ENCODE data around the gene CREB1. TPM values are rescaled to one million over a fixed set of nuclear protein-coding genes. Genes with fewer than 3 reads are reported as not detected.

Gene CREB1
- total RNA-seq (100 to 1,000 TPM; 135 to 149 TPM), polyA plus RNA-seq (10 to 100 TPM; 58.5 to 71.4 (median 63.3) TPM), total RNA-seq (79.2 to 128 (median 107) reads per million in 6 experiments)

- peaks cover 0 to 7% (median 0%) of the 10 kb centered on the region in 9 donors for H3K9me3 Mint-ChIP-seq
- H3K36me3 Mint-ChIP-seq = peaks cover 0 to 2% (median 0%) of the 10 kb centered on the region in 3 donors
- DNase-seq = peak; percentile 99 to 100 (median 100)
- H3K27me3 Mint-ChIP-seq = peaks cover 0 to 4% (median 0%) of the 10 kb centered on the region in 5 donors
- POLR2A ChIA-PET = interaction anchor here (0.5 to 6.1 kb wide), 29 partner anchors 9 to 1370 kb away, joined by 3 to 115 read pairs (median 6); partner anchors contain the start of genes CCNYL1, EEF1B2, FASTKD2 and IDH1
- ATAC-seq = peak; percentile 82 to 84
- H3K4me1 Mint-ChIP-seq = peaks cover 31 to 74% (median 60%) of the 10 kb centered on the region in 4 donors
- peak within 1 kb of the TSS; percentile 85 to 100 (median 96) for H3K4me3 Mint-ChIP-seq
- peak within 1 kb of the TSS; percentile 98 to 100 (median 99) for H3K27ac Mint-ChIP-seq
Measured at GRCh38 chr2:207529330-207530159, at the start of gene CREB1. Gene CREB1 (plus strand): TSS chr2:207529962. CDS start chr2:207555636, 25,674 bp downstream.

DNA sequence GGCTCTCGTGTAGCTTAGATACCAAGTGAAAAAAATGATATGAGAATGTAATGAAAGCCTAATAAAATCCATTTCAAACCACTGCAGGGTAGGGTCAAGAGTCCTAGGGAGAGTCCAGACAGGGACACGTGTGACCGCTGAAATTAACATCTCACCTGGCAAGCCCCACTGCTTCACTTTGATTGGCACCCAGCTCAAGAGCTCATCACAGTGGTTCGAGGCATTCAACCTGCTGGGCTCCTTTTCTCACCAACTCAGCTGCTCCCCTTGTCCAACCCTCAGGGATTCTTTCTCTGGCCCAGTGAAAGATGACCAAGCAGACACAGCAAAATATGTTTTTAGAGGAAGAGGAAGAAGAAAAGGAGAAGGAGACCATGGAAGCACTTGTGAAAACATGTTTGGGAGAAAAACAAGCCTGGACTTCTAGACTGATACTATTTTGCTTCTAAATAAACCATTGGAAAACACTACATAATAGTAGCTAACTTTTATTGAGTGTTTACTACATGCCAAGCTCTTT lies 49.2 kb upstream of the CREB1 start:
- Mint-ChIP-seq H3K4me3 (no peak overlapping the region), H3K27me3 (no peaks in the 10 kb centered on the region), H3K27ac (no peak overlapping the region), H3K36me3 (no peaks in the 10 kb centered on the region), H3K9me3 (no peaks in the 10 kb centered on the region), H3K4me1 (peaks cover 12 to 43% (median 27%) of the 10 kb centered on the region in 4 donors)
- POLR2A ChIA-PET = interaction anchor here (1.1 to 1.2 kb wide), 2 partner anchors 49 to 585 kb away, joined by 3 read pairs; partner anchors contain the start of gene CREB1
- ATAC-seq (no peak), DNase-seq (no peak)

DNA sequence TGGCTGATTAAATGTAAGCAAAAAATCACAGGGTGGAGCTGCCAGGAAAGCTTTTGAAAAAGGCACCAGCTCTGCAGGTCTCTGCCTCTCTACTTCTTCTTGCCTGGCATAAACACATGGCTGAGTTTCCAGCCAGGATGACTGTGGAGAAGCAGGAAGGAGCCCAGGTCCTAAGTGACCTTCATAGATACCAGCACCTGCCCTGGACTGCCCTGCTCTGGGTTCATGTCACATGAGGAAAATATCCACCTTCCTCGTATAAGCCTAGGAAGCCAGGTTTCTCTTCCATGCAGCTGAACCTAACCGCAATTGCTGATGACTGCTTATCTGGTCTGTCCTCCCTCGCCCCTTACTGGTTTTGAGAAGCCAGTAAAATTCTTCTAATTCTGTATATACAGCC lies 47.8 kb upstream of the CREB1 start:
- peaks cover 12 to 43% (median 27%) of the 10 kb centered on the region in 4 donors for H3K4me1 Mint-ChIP-seq
- POLR2A ChIA-PET = interaction anchor here (1.2 kb wide), 1 partner anchor 48 kb away, joined by 3 read pairs; the partner anchor contains the start of gene CREB1
- no peak for DNase-seq

DNA sequence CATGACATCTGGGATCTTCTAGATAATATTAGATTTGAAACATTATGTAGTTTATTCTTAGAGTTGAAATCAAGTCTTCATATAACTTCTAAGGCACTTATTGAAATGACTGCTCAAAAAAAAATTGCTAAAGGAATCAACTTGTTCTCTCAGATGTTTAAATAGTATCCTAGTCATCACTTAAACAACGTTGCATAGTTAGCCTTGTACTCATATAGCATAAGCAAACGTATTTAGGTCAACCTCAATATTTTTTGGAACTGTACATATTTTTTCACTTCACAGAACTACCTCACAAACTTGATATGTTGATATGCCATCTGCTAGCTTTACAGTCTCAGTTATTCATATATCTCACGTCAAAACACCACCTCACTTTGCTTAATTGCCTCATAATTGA lies 47.1 kb upstream of the CREB1 start:
- Mint-ChIP-seq H3K4me1 (peaks cover 12 to 43% (median 27%) of the 10 kb centered on the region in 4 donors), H3K27ac (peak overlapping the region in 3 of 10 donors; percentile 8 to 63 (median 43))

More for the DNA sequence above, 47.8 kb upstream of the CREB1 start:
- Mint-ChIP-seq H3K9me3 (no peaks in the 10 kb centered on the region), H3K27me3 (no peaks in the 10 kb centered on the region), H3K4me3 (peak overlapping the region in 1 of 10 donors; percentile 32), H3K27ac (peak overlapping the region in 5 of 10 donors; percentile 32 to 72 (median 63)), H3K36me3 (no peaks in the 10 kb centered on the region)
- ATAC-seq = no peak

GRCh38 chr2:207483066-207483465 lies 46.7 kb upstream of the CREB1 start:
- H3K27ac Mint-ChIP-seq = peak overlapping the region in 1 of 10 donors; percentile 8
- no peaks in the 10 kb centered on the region for H3K27me3 Mint-ChIP-seq
- H3K36me3 Mint-ChIP-seq = no peaks in the 10 kb centered on the region
- ATAC-seq (no peak), DNase-seq (no peak)
- POLR2A ChIA-PET = interaction anchor here (0.5 kb wide), 1 partner anchor 115 kb away, joined by 3 read pairs; no protein-coding TSS in a partner anchor
- H3K9me3 Mint-ChIP-seq = no peaks in the 10 kb centered on the region
- H3K4me1 Mint-ChIP-seq = peaks cover 12 to 43% (median 25%) of the 10 kb centered on the region in 4 donors
- H3K4me3 Mint-ChIP-seq = no peak overlapping the region

More for the DNA sequence above, 47.1 kb upstream of the CREB1 start:
- no peak for ATAC-seq
- POLR2A ChIA-PET = interaction anchor here (0.5 kb wide), 1 partner anchor 115 kb away, joined by 3 read pairs; no protein-coding TSS in a partner anchor
- no peaks in the 10 kb centered on the region for H3K27me3 Mint-ChIP-seq
- no peaks in the 10 kb centered on the region for H3K9me3 Mint-ChIP-seq
- H3K4me3 Mint-ChIP-seq = no peak overlapping the region
- DNase-seq = no peak
- no peaks in the 10 kb centered on the region for H3K36me3 Mint-ChIP-seq

DNA sequence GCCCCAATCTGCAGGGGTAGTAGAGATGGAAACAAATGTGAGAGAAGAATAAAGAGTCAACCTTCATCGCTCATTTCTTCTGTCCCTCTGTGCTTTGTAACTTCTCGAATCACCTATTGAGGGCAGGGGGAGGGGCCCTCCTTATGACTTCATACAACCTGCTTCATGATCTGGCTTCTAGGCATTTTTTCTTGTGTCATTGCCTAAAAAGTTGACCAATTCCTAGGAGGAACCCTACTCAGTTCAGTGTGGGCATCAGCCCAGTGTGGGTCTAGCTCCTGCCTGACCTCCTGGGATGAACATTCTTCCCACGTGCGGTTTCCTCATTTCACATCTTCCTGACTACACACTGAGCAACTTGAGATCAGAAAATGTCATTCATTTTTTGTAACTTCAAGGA lies 46.3 kb upstream of the CREB1 start:
- ATAC-seq (no peak), DNase-seq (no peak)
- H3K4me1 Mint-ChIP-seq = peaks cover 11 to 43% (median 23%) of the 10 kb centered on the region in 4 donors
- POLR2A ChIA-PET = no interaction called here
- peak overlapping the region in 1 of 10 donors; percentile 8 for H3K27ac Mint-ChIP-seq
- H3K27me3 Mint-ChIP-seq = no peaks in the 10 kb centered on the region
- H3K4me3 Mint-ChIP-seq = no peak overlapping the region
- no peaks in the 10 kb centered on the region for H3K36me3 Mint-ChIP-seq
- H3K9me3 Mint-ChIP-seq = no peaks in the 10 kb centered on the region

- no peaks in the 10 kb centered on the region for H3K27me3 Mint-ChIP-seq
Measured at GRCh38 chr2:207484444-207485391, 45.0 kb upstream of the CREB1 start.

DNA sequence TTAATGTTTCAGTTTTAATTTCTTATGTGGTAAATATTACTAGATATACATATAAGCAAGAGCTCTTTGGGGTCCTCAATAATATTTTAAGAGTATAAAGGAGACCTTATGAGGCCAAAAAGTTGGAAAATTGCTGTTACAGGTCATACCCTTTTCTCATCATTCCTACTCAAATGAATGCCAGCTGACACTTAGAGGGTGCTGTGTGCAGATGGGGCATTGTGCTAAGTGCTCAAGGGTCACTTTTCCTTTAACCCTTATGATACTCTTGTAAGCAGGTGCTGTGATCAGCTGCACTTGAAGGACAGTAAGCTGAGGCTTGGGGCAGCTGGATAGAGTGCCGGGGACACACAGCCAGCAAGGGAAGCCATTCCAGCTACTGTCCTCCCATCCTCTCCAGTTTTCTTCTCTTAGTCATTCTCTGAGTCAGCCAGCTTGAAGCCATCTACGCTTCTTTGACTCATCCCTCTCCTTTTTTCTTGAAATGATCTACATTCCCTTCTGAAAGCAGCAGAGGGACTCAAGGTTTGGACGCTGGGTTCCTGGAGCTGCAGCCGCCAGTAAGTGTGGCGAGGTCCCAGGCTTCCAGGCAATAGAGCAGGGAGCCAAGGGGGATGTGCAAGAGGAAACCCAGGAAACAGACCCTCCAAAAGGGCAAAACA lies 42.0 kb upstream of the CREB1 start:
- no peaks in the 10 kb centered on the region for H3K9me3 Mint-ChIP-seq
- no peak overlapping the region for H3K4me3 Mint-ChIP-seq
- POLR2A ChIA-PET = no interaction called here
- no peaks in the 10 kb centered on the region for H3K36me3 Mint-ChIP-seq
- ATAC-seq = no peak
- H3K4me1 Mint-ChIP-seq = peaks cover 0 to 11% (median 2%) of the 10 kb centered on the region in 4 donors
- no peak overlapping the region for H3K27ac Mint-ChIP-seq
- no peak for DNase-seq
- H3K27me3 Mint-ChIP-seq = no peaks in the 10 kb centered on the region

More at GRCh38 chr2:207484444-207485391, 45.0 kb upstream of the CREB1 start:
- Mint-ChIP-seq H3K36me3 (no peaks in the 10 kb centered on the region), H3K27ac (peak overlapping the region in 2 of 10 donors; percentile 21 to 51), H3K4me1 (peaks cover 6 to 32% (median 11%) of the 10 kb centered on the region in 4 donors), H3K9me3 (no peaks in the 10 kb centered on the region), H3K4me3 (no peak overlapping the region)
- POLR2A ChIA-PET = interaction anchor here (0.8 kb wide), 1 partner anchor 319 kb away, joined by 3 read pairs; the partner anchor contains the start of gene KLF7
- no peak for DNase-seq
- no peak for ATAC-seq

- DNase-seq (no peak), ATAC-seq (no peak)
- Mint-ChIP-seq H3K4me3 (no peak overlapping the region), H3K36me3 (no peaks in the 10 kb centered on the region), H3K4me1 (peaks cover 0 to 15% (median under 1%) of the 10 kb centered on the region in 4 donors), H3K27me3 (no peaks in the 10 kb centered on the region), H3K9me3 (no peaks in the 10 kb centered on the region), H3K27ac (no peak overlapping the region)
- POLR2A ChIA-PET = no interaction called here
Measured at GRCh38 chr2:207489251-207489650, 40.5 kb upstream of the CREB1 start.

- POLR2A ChIA-PET = no interaction called here
- H3K4me3 Mint-ChIP-seq = no peak overlapping the region
- peaks cover 0 to 7% (median under 1%) of the 10 kb centered on the region in 4 donors for H3K4me1 Mint-ChIP-seq
- H3K27me3 Mint-ChIP-seq = no peaks in the 10 kb centered on the region
- DNase-seq = no peak
- H3K9me3 Mint-ChIP-seq = no peaks in the 10 kb centered on the region
- no peaks in the 10 kb centered on the region for H3K36me3 Mint-ChIP-seq
- no peak for ATAC-seq
- no peak overlapping the region for H3K27ac Mint-ChIP-seq
Measured at GRCh38 chr2:207490441-207490840, 39.3 kb upstream of the CREB1 start.

DNA sequence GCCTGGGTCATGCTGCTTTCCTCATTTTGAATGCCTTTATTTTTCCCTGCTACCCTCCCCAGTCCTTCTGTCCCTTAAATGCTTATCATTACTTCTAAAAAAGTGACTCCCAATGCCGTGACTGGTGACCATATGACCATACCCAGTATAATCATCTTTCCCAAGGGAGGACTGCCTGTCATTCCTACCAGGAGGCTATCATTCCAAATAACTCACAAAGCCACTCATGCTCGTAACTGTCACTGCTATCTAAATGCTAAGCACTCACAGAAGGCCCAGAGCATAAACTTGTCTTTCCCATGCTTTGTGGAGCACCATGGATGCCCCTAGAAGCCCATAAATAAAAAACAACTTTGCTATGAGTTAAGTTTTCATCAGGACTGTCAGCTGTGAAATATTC lies 38.7 kb upstream of the CREB1 start:
- DNase-seq (no peak), ATAC-seq (no peak)
- Mint-ChIP-seq H3K27me3 (no peaks in the 10 kb centered on the region), H3K36me3 (no peaks in the 10 kb centered on the region), H3K4me1 (peaks cover 0 to 6% (median under 1%) of the 10 kb centered on the region in 4 donors), H3K4me3 (no peak overlapping the region), H3K27ac (no peak overlapping the region), H3K9me3 (no peaks in the 10 kb centered on the region)
- POLR2A ChIA-PET = no interaction called here

Data from naive thymus-derived CD8-positive, alpha-beta T cell (primary cell).